ENCODE data around the gene ADCY3.

DNA sequence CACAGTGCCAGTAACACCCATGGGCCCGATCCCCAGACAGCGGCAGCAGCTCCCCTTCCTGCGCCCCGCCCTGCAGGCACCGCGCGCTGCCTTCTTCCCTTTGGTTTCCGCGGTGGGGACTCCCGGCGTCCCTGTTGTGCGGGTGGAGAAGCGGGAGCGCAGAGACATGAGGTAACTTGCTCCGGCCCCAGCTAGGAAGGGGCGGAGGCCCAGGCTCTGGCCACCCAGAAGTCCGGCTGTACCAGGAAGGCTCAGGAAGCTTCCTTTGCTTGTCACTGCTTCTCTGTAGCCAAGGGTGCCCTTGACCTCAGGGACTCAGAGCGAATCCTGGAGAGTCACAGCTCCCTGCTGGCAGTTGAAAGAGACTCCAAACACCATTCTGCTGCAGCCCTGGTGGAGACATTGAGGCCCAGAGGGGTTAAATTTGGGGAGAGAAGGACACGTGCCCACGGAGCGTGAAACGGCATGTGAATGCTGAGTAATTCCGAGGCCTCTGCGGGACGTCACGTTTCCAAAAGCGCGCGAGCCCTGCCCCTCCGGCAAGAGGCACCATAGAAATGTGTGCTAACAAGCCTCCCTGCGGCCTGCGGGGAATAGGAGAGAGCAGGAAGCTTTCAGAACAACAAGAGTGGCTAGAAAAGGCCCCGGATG is 6.7 kb upstream of the ADCY3 start:
- TF ChIP-seq, protein P1, sequence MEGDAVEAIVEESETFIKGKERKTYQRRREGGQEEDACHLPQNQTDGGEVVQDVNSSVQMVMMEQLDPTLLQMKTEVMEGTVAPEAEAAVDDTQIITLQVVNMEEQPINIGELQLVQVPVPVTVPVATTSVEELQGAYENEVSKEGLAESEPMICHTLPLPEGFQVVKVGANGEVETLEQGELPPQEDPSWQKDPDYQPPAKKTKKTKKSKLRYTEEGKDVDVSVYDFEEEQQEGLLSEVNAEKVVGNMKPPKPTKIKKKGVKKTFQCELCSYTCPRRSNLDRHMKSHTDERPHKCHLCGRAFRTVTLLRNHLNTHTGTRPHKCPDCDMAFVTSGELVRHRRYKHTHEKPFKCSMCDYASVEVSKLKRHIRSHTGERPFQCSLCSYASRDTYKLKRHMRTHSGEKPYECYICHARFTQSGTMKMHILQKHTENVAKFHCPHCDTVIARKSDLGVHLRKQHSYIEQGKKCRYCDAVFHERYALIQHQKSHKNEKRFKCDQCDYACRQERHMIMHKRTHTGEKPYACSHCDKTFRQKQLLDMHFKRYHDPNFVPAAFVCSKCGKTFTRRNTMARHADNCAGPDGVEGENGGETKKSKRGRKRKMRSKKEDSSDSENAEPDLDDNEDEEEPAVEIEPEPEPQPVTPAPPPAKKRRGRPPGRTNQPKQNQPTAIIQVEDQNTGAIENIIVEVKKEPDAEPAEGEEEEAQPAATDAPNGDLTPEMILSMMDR (IDR thresholded peaks at IDR 0.05; ENCODE audit: poor library complexity, severe bottlenecking), result no peak
- TF ChIP-seq REST (IDR thresholded peaks at IDR 0.05; ENCODE audit: borderline replicate concordance) (no peak), EP300 (conservative IDR thresholded peaks at IDR 0.05; ENCODE audit: poor library complexity, severe bottlenecking) (no peak), POLR2AphosphoS5 (IDR thresholded peaks at IDR 0.05) (no peak), MXI1 (conservative IDR thresholded peaks at IDR 0.05; ENCODE audit: poor library complexity, severe bottlenecking) (no peak)

Measured in neural cell (in vitro differentiated cells).